GM12801 (cell line): ENCODE data around the gene MARK2.

Experiments
- TF ChIP-seq, protein P1 (sequence below): IDR thresholded peaks from one replicate; pipeline ENCODE4 v1.5.1; 2011; ENCODE audit warnings: control low read depth; ENCODE audit not compliant: insufficient read length; ENCODE audit errors: extremely low read depth

Gene MARK2

DNA sequence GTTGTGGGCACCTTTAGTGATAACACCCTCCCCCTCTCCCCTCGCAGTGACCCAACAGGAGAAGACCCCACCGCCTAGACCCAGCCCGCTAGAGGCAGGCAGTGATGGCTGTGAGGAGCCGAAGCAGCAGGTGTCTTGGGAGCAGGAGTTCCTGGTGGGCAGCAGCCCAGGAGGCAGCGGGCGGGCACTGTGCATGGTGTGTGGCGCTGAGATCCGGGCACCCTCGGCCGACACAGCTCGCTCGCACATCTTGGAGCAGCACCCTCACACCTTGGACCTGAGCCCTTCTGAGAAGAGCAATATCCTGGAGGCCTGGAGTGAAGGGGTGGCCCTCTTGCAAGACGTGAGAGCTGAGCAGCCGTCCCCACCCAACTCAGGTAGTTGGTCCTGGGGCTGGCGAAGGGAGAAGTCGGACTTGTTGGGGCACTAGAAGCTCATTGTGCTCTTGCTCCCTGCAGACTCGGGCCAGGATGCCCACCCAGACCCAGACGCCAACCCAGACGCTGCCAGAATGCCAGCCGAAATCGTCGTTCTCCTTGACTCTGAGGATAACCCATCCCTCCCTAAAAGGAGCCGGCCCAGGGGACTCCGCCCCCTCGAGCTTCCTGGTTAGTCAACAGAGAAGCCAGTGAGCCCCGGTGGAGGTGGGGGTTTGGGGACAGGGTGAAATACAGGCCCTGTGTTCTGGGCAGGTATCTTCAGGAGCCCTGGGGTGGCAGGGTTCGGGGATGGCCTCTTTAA lies 21.0 kb upstream of the MARK2 start:
- TF ChIP-seq, protein P1, sequence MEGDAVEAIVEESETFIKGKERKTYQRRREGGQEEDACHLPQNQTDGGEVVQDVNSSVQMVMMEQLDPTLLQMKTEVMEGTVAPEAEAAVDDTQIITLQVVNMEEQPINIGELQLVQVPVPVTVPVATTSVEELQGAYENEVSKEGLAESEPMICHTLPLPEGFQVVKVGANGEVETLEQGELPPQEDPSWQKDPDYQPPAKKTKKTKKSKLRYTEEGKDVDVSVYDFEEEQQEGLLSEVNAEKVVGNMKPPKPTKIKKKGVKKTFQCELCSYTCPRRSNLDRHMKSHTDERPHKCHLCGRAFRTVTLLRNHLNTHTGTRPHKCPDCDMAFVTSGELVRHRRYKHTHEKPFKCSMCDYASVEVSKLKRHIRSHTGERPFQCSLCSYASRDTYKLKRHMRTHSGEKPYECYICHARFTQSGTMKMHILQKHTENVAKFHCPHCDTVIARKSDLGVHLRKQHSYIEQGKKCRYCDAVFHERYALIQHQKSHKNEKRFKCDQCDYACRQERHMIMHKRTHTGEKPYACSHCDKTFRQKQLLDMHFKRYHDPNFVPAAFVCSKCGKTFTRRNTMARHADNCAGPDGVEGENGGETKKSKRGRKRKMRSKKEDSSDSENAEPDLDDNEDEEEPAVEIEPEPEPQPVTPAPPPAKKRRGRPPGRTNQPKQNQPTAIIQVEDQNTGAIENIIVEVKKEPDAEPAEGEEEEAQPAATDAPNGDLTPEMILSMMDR, result no peak

DNA sequence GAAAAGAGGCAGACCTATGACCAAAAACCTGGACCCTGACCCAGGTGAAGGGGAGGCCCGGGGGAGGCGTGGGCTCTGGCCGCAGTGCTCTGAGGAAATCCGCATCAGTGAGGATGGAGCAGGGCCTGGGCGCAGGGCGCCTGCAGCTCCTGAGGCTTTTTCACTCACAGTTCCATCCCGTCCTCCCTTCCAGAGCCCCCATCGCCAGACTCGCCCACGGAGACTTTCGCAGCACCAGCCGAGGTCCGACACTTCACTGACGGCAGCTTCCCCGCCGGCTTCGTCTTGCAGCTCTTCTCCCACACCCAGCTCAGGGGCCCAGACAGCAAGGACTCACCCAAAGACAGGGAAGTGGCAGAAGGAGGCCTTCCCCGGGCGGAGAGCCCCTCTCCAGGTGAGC lies 20.3 kb upstream of the MARK2 start:
- TF ChIP-seq, protein P1, result no peak

DNA sequence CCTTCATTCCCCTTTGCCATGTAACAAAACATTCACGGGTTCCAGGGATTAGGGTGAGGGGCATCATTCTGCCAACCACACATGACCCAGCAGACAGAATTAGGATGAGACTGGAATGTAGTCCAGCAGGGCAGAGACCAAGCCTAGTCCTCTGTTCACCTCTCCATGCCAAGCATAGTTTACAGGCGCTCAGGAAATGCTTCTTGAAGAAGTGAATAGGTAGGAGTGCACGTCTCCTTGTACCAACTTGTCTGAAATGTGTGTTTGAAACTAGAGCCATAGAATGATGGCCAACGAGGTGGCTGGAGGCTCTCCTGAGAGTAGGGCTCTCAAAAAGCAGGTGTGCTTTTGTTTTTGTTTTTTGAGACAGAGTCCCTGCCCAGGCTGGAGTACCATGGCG lies 17.5 kb upstream of the MARK2 start:
- TF ChIP-seq, protein P1, result no peak

DNA sequence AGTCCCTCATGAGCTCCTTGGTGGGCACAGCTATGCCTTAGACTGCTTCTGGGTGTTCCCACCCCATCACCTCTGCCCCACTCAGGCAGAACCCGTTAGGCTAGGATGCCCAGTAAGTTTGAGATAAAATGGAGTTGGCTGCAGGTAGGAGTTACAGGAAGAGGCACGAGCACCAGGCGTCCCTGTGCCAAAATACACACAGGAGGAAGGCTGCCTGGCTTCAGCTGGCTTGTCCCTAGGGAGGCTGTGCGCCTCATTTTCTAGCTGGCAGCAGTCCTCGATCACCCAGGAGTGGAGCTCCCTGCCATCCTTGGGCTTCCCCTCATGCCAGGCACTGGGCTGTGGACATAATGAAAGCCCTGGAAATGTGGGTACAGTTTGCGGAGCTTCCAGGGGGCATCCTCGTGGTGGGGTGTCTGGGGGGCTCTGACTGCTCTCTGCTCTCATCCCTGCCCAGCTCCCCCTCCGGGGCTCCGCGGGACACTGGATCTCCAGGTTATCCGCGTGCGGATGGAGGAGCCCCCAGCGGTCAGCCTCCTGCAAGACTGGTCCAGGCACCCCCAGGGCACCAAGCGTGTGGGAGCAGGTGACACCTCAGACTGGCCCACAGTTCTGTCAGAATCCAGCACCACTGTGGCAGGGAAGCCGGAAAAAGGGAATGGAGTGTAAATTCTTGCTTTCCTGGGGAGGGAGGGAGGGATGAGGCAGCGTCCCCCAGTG lies 12.3 kb upstream of the MARK2 start:
- TF ChIP-seq, protein P1, result no peak

DNA sequence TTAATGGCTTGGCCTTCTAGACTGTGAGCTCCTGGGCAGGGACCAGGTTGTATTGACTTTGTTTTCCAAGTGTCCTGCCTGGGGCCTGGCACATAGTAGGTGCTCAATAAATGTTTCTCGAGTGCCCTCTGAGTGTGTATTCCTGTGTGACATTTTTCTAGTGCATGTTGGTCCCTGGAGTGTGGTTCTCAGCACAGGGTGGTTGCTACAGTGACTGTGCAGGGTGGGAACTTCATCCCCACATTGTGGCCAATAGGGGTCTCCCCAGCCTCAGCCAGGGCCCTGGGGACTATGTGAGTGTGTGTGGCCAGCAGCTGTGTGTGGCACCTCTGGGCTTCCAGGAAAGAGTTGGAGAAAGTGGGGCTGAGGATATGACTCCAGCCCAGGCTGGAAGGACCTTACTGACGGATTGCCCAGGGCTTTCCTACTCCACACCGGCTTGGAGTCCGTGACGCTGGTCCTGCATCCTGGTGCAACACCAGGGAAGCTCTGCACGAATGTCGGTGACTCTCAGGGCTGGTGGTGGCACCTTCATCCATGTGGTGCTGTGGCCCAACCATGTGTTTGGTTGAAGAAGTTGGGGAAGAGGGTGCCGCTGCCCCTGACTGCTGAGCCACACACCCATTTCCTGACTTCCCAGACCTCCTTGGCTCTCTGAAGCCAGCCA lies 9.0 kb upstream of the MARK2 start:
- TF ChIP-seq, protein P1, result no peak

DNA sequence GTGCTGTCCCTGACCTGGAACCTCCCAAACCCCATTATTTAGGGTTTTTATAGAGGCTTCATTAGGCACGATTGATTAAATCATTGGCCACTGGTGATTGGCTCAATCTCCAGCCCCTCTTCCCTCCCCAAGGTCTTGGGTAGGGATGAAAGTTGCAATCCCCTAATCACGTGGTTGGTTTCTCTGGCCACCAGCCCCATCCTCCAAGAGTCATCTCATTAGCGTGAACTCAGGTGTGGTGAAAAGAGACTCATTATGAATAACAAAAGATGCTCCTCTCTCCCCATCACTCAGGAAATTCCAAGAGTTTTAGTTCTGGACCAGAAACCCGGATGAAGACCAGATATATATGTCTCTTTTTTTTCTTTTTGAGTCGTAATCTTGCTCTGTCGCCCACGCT lies 7.6 kb upstream of the MARK2 start:
- TF ChIP-seq, protein P1, result no peak

DNA sequence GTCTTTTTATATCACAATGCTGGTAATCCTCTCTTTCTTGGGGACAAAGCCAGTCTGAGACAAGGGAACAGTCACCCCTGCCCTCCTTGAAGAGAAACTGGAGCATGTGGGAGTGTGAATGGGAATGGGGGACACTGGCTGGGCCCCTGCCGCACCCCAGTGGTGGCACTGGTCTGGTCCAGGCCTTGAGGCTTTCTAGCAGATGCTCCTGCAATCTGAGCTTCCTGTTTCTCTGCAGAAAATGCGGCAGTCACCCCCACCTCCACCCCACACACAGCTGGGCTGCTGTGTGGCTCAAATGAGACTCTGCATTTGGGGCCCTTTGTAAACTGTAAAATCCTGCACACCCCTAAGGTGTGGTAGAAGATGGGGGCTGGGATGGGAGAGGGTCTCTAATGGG lies 6.6 kb upstream of the MARK2 start:
- TF ChIP-seq, protein P1, result no peak
